CD4-positive, alpha-beta T cell treated with Interferon gamma for 1 hour (primary cell): ENCODE measurements around the gene FXYD4.
"Not testable (repeated sequence)": the region's sequence is repeated elsewhere in the genome, so short reads cannot be mapped to it uniquely, and the experiment has no call there.

ENCODE experiments used
- DNase-seq: peaks from one replicate; pipeline ENCODE4 v3.0.0-alpha.2; 2020

FXYD4 gene

GRCh38 chr10:43421201-43421507 lies 49.7 kb downstream of the FXYD4 start:
- no peak for DNase-seq

DNA sequence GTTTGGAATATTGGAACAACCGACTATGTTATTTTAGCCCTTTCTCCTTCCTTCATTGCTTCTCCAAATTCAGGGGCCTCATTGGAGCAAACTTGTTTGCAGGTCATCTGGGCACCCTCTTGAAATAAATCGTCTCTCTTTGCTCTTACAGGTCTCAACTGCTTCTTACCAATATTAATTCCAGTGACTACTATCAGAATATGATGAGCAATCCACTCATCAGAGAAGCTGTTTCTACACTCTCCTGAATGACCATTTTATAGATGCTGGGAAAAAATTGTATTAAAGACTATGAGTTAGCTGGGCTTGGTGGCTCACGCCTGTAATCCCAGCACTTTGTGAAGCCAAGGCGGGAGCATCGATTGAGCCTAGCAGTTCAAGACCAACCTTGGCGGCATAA lies 50.1 kb downstream of the FXYD4 start:
- DNase-seq, result no peak

DNA sequence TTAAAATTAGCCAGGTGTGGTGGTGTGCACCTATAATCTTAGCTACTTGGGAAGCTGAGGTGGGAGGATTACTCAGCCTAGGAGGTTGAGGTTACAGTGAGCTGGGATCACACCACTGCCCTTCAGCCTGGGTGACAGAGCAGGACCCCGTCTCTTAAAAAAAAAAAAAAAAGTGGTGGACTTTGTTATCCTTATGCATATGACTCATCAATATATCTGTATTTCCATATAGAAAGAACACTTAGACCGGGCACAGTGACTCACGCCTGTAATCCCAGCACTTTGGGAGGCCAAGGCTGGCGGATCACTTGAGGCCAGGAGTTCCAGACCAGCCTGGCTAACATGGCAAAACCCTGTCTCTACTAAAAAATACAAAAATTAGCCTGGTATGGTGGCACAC lies 50.5 kb downstream of the FXYD4 start:
- not testable (repeated sequence) for DNase-seq

DNA sequence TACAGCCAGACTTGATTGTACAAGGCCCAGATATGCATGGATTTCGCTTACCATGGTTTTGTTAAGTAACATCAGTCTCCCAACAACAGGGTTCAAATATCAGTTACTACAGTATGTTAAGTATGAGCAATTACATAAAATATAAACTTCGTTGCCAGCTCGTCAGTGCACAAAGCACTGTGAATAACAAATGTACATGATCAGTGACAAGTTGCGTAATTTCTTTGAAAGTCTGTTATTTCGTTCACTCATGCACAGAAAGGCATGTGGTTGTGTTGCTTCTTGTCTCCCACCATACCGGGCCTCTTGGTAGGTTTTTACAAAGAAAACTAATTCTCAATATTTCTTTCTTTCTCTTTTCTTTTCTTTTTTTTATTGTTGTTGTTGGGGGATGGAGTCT lies 53.0 kb downstream of the FXYD4 start:
- no peak for DNase-seq
